Activated CD4-positive, alpha-beta T cell treated with anti-CD3 and anti-CD28 coated beads, Interleukin-2, amount 50 U/mL, for 48 hours (primary cell): ENCODE data around the gene TKTL2.
"Not testable (repeated sequence)": the region's sequence is repeated elsewhere in the genome, so short reads cannot be mapped to it uniquely, and the experiment has no call there.

Experiments used
- DNase-seq, 2 experiments: peaks; one replicate each; pipeline ENCODE4 v3.0.0-alpha.2; 2020

Gene TKTL2

GRCh38 chr4:163473576-163473975 is at the start of gene TKTL2:
TSS of gene TKTL2 (minus strand) at chr4:163473754. CDS start at chr4:163473734, 20 bp downstream.
- no peak for DNase-seq

- DNase-seq = no peak
Measured at GRCh38 chr4:163515198-163515597, 41.6 kb upstream of the TKTL2 start.

- DNase-seq = no peak
Measured at GRCh38 chr4:163505374-163505773, 31.8 kb upstream of the TKTL2 start.

GRCh38 chr4:163500586-163500985 is 27.0 kb upstream of the TKTL2 start:
- no peak for DNase-seq

- DNase-seq = no peak
Measured at GRCh38 chr4:163495900-163496299, 22.3 kb upstream of the TKTL2 start.

GRCh38 chr4:163494360-163495241 is 21.0 kb upstream of the TKTL2 start, which contains the start of gene TMA16:
TSS of gene TMA16 (plus strand) at chr4:163494690. CDS start at chr4:163494802, 112 bp downstream.
- DNase-seq = peak; percentile 85 to 89

- peak; percentile 21 to 27 for DNase-seq
Measured at GRCh38 chr4:163493643-163494359, 20.2 kb upstream of the TKTL2 start.

- DNase-seq = no peak
Measured at GRCh38 chr4:163492951-163493504, 19.5 kb upstream of the TKTL2 start.

GRCh38 chr4:163489929-163490328 is 16.4 kb upstream of the TKTL2 start:
- no peak for DNase-seq

GRCh38 chr4:163486321-163486720 is 12.8 kb upstream of the TKTL2 start:
- DNase-seq = no peak

- no peak for DNase-seq
Measured at GRCh38 chr4:163485589-163485988, 12.0 kb upstream of the TKTL2 start.

GRCh38 chr4:163484906-163485305 is 11.4 kb upstream of the TKTL2 start:
- DNase-seq = peak; percentile 42 to 60

GRCh38 chr4:163482190-163482589 is 8.6 kb upstream of the TKTL2 start:
- no peak for DNase-seq

GRCh38 chr4:163476761-163477438 is 3.3 kb upstream of the TKTL2 start:
- no peak for DNase-seq

- DNase-seq = no peak
Measured at GRCh38 chr4:163474027-163474426, 473 bp upstream of the TKTL2 start.

GRCh38 chr4:163473130-163473529 is 424 bp downstream of the TKTL2 start:
- DNase-seq = no peak

- no peak for DNase-seq
Measured at GRCh38 chr4:163470391-163470790, 3.2 kb downstream of the TKTL2 start.

- no peak for DNase-seq
Measured at GRCh38 chr4:163467082-163467770, 6.3 kb downstream of the TKTL2 start.

- no peak for DNase-seq
Measured at GRCh38 chr4:163462556-163462955, 11.0 kb downstream of the TKTL2 start.

- DNase-seq = no peak
Measured at GRCh38 chr4:163448540-163449203, 24.9 kb downstream of the TKTL2 start.

- no peak for DNase-seq
Measured at GRCh38 chr4:163447481-163447880, 26.1 kb downstream of the TKTL2 start.

GRCh38 chr4:163447023-163447422 is 26.5 kb downstream of the TKTL2 start:
- not testable (repeated sequence) for DNase-seq
